Dermis microvascular lymphatic vessel endothelial cell (primary cell): ENCODE measurements around the gene GSE1. TPM values are rescaled to one million over a fixed set of nuclear protein-coding genes. Genes with fewer than 3 reads are reported as not detected.

Experiments
- DNase-seq, 2 donors: peaks; one replicate each; pipeline versions ENCODE4 v3.0.0 to v3.0.0-alpha.2; 2010; ENCODE audit warnings: low read depth in 2 of 2
- total RNA-seq: library from RNA; depleted of rRNA; stranded (reverse); fragments of >200 nt; gene quantifications from 2 replicates; pipeline ENCODE4 v1.2.1, GENCODE V29; 2014

GSE1 gene
- total RNA-seq, 1 donor from 2014 or later = 9.0 TPM

DNA sequence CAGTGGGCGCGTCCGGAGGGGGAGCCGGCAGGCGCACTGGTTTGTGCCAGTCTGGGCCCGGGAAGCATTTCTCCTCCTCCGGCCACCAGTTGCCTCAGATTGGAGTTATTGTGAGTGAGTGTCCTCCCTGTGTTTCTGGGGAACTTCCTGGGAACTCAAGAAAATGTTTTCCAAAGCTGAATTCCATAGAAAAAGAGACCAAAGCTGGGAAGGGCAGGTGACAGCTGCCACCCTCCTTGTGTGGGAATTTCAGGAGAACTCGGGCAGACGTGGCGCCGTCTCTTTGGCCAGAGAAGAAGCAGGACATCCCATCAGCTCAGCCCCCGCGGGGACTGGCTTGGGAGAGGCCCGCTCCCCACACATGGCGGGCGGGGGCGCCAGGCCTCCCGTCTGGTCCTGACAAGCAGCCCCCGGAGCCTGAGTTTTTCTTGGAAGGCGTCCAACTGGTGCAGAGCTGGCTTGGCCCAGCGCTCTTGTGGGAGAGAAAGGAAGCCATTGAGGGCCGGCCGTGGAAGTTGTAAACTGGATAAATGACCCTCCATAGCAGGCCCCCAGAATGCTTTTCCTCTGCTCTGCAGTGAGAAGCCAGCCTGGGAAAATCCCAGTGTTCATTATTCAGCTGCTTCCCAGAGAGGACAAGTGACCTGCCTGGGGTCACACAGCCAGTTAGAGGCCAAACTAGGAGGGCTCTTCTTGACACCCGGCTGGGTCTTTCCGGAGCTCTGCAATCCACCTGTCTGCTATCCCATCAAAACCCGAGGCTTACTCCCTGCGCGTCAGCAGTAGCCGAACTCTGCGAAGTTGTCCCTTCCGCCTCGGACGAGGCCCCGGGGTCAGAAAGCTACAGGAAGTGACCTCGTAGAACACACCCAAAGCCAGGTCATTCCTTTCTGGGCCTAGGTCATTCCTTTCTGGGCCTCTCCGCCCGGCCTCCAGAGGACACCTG is 39.2 kb upstream of the GSE1 start:
- DNase-seq = peak; percentile 72 to 89

DNA sequence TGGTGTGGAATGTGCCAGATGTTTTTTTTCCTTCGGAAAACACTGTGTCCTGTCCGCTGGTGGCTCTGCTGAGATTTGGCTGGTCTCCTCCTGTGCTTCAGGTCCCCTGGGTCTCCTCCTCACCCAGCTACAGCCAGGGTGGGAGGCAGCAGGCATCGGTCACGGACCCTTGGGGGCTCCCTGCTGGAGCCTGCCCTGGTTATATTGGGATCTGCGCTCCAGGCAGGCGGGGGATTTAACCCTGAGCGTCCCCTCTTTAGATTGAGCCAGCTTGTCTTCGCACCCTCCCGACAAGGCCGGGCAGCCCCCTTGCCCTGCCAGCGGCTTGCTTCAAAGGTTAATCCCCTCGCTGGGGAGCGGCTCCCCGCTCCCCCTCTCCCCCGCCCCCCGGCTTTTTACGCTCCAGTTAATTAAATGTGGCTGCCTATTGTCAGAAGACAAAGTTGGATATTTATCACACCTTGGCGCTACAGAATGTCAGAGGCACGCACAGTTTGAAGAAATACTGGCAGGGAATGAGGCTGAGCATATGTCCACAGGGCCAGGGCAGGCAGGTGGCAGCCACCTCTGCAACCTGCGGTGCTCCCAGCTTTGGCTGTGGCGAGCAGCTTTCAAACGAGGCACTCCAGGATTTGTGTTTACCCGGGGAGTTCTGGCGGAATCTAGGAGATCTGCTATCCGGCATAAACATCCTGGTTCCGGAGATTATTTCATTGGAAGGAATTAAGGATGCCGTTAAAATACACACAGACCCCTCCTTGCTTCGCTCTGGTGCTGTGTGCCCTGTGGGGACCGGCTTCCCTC is 38.2 kb upstream of the GSE1 start:
- DNase-seq = no peak

DNA sequence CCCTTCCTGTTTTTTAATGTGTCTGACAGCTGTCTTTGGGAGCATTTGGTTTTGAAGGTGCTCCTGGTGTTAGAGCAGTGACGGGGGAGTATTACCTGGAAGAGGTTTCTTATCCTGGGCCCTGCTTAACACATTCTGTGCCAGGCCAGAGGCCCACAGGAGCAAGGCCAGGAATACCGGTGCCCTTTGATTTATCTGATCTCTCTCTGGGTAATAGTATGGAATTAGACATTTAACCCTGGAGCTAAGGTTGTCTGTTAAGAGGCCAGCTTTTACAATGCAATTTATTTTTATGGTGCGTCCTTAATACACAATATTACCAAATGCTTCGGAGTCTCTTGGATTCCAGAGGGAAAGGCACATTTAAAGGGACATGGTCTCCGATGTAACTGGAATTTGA is 37.2 kb upstream of the GSE1 start:
- DNase-seq = no peak

DNA sequence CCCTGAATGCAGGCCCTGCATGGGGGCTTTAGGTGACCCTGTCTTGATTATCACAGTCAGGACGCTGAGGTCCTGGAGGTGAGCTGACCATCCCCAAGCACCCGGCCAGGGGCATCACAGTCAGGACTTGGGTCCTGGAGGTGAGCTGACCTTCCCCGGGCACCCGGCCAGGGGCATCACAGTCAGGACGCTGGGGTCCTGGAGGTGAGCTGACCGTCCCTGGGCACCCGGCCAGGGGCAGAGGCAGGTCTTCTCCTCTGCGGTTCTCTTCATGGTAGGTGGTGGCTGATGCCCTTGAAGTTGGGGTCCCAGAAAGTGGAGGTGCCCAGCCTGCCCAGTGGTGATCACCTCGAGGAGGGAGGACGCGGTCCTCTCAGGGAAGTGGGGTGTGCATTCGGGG is 36.2 kb upstream of the GSE1 start:
- no peak for DNase-seq

DNA sequence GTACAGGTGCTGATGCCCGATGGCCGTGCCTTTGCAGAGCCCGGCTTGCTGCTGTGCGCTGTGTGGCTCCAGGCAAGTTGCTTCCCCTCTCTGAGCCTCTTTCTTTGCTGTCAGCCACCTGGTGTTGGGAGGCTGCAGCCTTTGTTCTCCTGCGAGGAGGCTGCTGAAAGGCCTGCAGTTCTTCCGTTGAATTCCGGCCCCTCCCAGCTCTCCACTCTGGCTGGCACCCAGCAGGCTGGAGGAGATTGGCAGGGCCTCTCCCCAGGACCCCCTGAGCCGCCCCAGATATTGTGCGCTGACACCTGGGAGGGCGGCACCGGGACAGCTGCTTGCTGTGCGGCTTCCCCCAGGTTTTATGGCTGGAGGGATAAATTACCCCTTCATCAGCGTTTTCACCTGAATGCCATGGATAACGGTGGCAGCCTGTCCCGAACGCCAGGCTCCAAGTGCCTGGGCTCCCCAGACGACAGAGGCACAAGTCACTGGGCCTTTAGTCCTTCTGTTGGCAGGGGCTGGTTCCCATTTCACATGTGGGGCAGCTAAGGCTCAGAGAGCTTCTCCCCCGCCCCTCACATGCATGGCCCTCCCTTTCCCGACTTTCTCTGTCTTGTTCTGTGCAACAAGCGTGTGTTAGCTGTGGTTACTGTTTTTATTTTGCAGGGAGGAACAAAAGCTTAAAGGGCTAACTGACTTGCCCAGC is 35.1 kb upstream of the GSE1 start:
- DNase-seq = no peak

DNA sequence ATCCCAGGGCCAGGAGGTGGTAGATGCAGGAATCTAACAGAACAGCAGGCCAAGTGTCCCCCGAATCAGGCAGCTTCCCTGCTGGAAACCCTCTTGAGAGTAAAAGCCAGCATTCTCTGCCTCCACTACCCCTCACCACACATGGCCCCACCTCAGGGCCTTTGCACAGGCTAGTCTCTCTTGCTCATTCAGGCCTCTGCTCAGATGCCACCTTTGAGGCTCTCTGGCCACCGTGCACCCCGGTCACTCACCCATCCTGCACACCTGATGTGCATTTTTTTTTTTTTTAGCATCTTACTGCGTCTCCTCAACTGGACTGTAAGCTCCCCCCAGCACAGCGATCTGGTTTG is 34.5 kb upstream of the GSE1 start:
- DNase-seq = no peak

DNA sequence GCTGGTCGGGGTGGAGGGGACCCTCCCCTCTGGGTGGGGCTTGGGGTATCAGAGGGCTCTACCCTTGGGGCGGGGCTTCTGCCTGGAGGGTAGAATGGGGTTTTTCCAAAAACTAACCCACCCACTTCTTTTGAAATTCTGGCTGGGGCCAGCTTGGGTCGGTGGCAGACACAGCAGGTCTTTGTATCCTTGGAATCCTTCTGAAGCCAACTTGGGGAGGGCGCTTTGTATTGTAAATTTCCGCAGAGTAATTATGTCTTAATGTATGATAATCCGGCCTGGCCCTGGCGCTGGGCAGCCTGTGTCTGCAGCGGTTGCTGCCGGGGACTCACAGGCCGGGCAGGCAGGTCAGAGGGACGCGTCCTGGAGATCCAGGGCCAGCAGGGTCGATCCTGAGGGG is 33.9 kb upstream of the GSE1 start:
- no peak for DNase-seq

DNA sequence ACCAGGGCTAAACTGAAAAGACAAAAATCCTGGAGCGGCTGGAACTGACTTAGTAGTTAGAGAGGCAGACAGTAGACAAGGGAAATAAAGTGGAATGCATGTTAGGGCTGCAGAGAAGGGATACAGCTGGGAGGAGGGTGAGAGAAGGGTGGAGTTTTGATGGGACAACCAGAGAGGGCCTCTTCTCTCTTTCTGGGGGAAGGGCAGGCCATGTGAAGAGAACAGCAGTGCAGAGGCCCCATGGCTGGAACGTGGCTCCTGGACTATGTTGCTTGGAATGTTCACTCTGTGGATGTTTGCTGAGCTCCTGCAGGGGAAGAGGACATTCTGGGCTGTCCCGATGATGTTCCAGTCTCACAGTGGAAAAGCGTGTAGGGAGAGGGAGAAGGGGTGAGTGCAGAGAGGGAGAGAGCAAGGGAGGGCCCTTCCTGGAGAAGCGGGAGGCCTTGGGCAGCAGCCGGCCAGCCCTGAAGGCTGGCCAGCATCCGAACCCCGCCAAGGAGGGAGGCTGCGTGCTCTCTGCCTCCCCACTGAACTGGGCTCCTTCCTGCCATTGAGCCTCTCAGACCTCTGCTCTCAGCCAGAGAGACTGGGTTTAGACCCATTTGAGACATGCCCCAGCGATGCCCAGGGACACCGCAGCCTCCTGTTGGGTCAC is 33.1 kb upstream of the GSE1 start:
- DNase-seq = no peak

DNA sequence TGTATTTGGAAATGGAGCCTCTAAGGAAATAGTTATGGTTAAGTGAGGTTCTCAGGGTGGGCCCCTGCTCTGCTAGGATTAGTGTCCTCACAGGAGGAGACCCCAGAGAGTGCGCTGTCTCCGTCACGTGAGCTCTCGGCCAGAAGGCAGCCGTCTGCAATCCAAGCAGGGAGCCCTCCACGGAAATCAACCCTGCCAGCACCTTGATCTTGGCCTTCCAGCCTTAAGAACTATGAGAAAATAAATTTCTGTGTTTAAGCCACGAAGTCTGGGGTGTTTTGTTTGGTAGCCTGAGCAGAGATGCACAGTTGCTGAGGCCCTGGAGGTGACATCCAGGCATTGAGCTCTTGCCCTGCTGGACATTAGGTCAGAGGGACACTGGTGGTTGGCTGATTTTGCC is 32.4 kb upstream of the GSE1 start:
- DNase-seq = no peak

DNA sequence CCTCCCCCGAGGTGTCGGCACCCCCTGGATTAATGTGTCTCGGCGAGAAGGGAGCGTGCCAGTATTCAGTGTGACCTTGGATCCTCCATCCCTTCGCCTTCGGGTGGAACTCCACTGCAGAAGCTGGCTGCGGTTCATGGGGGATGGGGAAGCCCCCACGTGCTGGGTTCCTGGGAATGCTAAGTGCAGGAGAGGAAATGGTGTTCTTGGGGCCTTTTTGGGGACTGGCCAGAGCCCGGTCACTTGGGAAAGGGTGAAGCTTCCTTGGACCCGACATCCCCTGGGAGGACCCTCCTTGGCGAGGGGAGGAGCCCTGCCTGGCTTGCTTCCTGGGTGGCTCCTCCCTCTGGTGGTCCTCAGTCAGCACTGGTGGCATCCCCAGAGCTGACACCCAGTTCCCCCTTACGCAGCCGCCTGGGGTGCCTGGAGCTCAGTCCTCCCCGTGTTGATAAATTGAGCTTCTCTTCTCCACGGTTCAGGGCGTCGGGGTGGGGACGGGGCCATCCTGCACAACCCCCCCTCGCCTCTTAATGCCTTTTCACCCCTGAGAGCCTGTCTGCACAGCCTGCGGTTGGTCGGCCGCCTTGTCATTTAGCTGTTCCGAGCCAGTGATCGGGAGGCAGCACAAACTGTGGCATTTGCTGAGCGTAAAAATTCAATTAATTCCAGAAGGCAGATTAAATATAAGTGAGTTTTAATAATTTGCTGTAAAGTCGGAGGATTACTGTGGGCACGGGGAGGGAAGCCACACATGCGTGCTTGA is 30.7 kb upstream of the GSE1 start:
- no peak for DNase-seq

DNA sequence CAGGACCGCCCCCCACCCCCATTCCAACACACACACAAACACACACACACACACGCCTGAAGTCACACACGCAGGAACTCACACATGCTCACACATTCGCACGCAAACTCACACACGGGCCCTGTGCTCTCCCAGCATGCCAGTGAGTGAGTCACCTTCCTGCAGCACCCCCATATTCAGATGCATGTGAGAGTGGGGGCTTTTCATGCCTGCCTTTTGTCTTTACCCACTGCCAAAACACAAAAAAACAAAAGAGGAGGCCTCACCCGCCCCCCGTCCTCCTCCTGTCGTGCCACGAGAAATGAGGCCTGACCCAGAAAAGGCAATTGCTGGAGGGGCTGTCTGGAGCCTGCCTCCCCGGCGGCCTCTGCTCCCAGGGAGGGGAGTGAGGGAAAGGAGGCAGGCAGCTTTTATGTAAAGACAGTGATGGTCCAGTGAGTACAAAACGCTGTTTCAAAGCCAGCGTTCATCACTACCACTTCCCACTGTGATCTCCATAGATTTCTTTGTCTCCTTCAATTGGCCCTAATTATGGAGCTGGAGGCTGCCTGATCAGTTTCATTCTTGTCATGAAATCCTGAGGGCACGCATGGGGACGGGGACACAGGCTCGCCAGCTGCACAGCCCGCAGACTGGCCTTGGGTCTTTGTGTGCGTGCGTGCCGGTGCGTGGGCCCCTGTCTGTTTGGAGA is 29.5 kb upstream of the GSE1 start:
- peak in 1 of 2 donors; percentile 39 for DNase-seq

DNA sequence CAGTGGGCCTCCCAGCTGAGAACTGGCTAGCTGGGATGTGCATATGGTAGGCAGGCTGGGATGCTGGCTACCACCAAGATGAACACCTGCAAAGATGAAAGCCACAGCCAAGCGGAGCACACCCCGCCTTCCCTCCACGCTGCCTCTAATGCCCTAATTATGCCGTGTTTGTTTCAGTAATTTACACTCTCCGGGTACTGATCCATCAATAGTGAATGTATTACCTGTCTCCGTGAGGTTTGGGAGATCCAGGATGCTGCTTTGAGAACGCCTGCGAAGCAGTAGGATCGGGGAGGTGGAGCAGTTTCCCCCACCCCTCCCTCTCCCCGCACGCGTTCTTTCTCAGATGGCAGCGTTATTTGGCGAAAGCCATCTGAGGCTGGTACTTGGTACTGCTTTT is 28.9 kb upstream of the GSE1 start:
- DNase-seq = no peak

DNA sequence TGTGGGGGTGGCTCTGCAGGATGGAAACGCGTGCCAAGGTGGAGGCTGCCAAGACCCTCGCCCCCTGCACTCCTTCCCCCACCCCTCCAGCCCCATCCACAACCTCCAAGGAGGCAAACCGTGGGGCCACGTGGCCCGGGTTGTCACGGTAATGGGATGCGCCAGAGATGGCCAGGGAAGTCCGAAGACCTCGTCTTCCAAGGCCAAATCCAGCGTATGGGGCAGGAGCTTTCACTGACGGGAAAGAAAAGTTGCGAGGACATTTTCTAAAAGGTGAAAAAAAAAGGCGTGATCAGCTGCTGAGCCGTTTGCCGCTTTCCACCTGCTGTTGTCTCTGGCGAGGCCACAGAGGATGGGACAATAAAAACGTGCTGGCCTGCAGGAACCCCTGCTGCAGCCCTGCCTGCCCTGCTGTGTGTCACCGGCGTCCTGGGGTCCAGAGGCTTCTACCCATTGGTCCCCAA is 28.3 kb upstream of the GSE1 start:
- DNase-seq = no peak

DNA sequence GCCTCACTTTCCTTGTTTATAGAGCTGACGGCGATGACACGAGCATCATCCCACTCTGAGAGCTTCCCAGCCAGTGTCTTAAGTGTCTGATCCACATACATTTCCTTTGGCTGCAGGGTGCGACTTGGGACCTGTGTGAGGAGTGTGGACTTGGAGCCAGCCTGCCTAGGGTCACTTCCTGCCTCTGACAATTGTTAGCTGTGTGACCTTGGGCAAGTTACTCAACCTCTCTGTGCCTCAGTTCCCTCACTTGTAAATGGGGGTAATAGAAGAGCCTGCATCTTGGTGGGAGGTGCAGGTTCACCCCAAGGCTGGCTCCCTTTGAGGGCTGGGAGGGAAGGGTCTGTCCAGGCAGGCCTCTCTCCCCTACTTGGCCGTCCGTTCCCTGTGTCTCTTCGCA is 27.4 kb upstream of the GSE1 start:
- DNase-seq = no peak

DNA sequence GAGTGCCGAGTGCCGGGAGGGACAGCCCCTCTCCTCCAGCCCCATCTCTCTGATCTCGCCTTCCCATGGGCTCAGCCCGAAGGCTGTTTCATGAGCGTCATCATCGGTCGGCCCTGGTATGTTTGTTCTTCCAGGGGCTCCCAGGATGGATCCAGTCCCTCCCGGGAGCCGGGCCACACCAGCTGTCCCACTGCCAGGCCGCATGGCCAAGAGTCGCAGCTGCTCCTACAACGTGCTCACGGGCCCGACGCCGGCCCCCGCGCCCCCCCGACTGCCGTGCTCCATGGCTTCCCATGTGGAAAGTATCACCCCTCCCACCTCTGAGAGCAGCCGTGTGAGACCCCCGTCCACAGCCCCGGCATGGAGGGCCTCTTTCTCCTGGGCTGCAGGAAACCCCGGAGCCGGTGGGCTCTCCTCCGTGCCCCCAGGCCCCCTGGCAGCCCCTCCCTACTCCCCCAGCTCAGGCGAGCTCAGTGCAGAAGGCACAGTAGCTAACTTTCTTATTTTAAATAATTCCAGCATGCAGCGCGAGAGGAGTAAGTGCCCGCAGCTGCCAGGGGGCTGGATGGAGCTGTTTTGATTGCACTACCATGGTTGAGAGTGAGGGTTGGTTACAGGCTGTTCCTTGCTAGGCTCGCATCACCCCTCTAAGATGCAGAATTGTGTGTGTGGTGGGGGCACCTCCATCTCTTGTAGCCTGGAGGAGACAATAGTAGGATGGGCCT is 26.6 kb upstream of the GSE1 start:
- no peak for DNase-seq

DNA sequence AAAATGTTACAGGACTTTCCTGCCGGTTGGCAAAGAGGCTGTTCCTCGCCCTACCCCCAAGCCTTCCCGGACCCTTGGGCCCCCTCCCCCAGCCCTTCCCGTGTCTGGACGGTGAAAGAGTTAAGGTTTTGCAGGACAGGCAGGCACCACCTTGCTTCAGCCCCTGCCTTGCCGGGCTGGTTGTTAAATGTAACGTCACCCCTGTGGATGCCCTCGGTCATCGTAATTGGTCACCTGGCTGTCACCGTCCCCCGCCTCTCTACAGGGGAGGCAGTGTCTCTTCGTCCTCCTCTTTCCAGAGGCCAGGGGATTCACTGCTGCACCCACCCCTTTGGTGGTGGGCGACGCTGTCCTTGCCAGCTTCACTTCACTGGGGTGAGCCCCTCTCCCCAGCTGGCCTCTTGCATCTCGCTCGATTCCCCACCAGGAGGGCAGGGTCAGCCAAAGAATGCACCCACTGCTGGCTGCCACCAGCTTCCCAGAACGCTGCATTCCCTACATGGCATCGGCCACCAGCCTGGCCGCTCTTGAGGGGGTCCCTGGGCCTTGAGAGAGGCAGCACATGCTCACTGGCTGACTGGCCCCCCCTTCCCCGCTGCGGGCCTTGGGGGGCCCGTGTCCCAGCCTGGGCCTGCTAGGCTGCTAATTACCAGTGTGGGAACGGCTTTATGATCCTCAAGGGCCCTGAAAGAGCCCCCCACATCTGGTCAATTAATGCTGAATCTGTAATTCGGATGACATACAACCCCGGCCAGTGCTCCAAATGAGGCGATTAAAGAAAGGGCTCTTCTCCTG is 25.2 kb upstream of the GSE1 start:
- DNase-seq = no peak

DNA sequence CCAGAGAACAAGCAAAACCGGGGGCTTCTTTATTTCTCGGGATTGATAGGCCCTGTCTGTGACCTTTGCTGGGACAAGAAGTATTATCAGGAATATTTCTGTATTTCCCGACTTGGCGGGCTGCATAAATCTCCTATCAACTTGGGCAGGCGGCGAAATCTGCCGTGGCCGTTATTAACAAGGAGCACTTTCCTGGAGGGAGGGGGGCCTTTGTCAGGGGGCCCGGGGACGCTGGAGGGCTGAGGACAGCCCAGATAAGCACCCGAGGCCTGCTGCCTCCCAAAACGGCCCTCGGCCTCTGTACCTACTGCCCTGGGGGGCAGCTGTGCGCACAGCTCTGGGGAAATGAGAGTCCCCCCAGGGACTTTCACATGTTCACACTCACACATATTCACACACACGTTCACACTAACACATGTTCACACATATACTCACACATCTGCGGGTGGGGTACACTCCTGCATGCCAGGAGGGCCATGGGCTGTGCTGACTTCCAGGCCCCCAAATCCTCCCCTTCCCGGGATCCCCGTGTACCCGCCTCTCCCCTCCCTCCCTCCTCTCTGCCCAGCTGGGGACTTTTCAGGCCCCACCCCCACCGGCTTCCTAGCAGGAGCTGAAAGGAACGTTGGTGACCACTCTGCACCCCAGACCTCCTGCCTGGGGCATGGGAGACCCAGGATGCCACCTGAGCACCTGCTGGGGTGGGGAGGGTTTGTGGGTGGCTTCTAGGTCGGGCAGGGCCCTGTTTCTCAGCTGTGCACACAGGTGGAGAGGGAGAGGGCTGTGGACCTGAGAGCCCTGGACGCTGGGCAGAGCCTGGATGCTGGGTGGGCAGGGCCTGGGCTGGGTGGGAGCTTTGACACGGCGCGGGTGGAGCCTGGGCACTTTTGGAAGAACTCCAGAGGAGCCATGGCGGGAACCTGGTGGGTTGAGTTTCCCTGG is 24.3 kb upstream of the GSE1 start:
- DNase-seq = no peak
